Hindlimb muscle (tissue), 1 donor: ENCODE measurements around the gene PSIP1. TPM values are rescaled to one million over a fixed set of nuclear protein-coding genes. Genes with fewer than 3 reads are reported as not detected.
"Not testable (repeated sequence)": the region's sequence is repeated elsewhere in the genome, so short reads cannot be mapped to it uniquely, and the experiment has no call there.

Experiments
- DNase-seq: peaks from one replicate; pipeline ENCODE4 v3.0.0-alpha.2; 2013
- polyA plus RNA-seq: library from polyadenylated mRNA; unstranded; fragments of 120-200 nt; gene quantifications from one replicate; pipeline ENCODE4 v1.2.1, GENCODE V29; 2013; ENCODE audit not compliant: insufficient read length

The PSIP1 gene
- polyA plus RNA-seq, result 63.3 TPM

GRCh38 chr9:15510789-15511575 lies at the start of gene PSIP1:
Gene PSIP1, minus strand, starts transcription at chr9:15510970. Its CDS starts 782 bp downstream, at chr9:15510188.
- DNase-seq, result peak; percentile 89

GRCh38 chr9:15553528-15553898 lies 42.7 kb upstream of the PSIP1 start:
- no peak for DNase-seq

- peak; percentile 98 for DNase-seq
Observed at GRCh38 chr9:15552636-15553527, 42.1 kb upstream of the PSIP1 start, which contains the start of gene CCDC171. Gene CCDC171, plus strand, starts transcription at chr9:15553043. Its CDS starts 11,046 bp downstream, at chr9:15564089.

- no peak for DNase-seq
Observed at GRCh38 chr9:15549611-15550010, 38.8 kb upstream of the PSIP1 start.

GRCh38 chr9:15543047-15543813 lies 32.5 kb upstream of the PSIP1 start:
- DNase-seq, result no peak

GRCh38 chr9:15542624-15543023 lies 31.9 kb upstream of the PSIP1 start:
- DNase-seq, result no peak

- DNase-seq, result no peak
Observed at GRCh38 chr9:15541872-15542271, 31.1 kb upstream of the PSIP1 start.

GRCh38 chr9:15531380-15531779 lies 20.6 kb upstream of the PSIP1 start:
- no peak for DNase-seq

GRCh38 chr9:15529566-15530324 lies 19.0 kb upstream of the PSIP1 start:
- no peak for DNase-seq

GRCh38 chr9:15527035-15527434 lies 16.3 kb upstream of the PSIP1 start:
- DNase-seq, result not testable (repeated sequence)

- DNase-seq, result no peak
Observed at GRCh38 chr9:15525958-15526357, 15.2 kb upstream of the PSIP1 start.

- DNase-seq, result no peak
Observed at GRCh38 chr9:15524845-15525455, 14.2 kb upstream of the PSIP1 start.

- DNase-seq, result no peak
Observed at GRCh38 chr9:15522130-15522755, 11.5 kb upstream of the PSIP1 start.

- no peak for DNase-seq
Observed at GRCh38 chr9:15521254-15521653, 10.5 kb upstream of the PSIP1 start.

- DNase-seq, result no peak
Observed at GRCh38 chr9:15519831-15520230, 9.1 kb upstream of the PSIP1 start.

- no peak for DNase-seq
Observed at GRCh38 chr9:15513335-15513734, 2.6 kb upstream of the PSIP1 start.

GRCh38 chr9:15512889-15513288 lies 2.1 kb upstream of the PSIP1 start:
- no peak for DNase-seq

- no peak for DNase-seq
Observed at GRCh38 chr9:15512204-15512603, 1.4 kb upstream of the PSIP1 start.

- peak; percentile 61 for DNase-seq
Observed at GRCh38 chr9:15509931-15510788, 610 bp downstream of the PSIP1 start.

GRCh38 chr9:15505921-15506320 lies 4.8 kb downstream of the PSIP1 start:
- DNase-seq, result no peak
